Astrocyte of the spinal cord (primary cell): Measurements from ENCODE around the gene KRTAP5-1.

Experiments used
- DNase-seq: peaks from one replicate; pipeline ENCODE4 v3.0.0; 2011; ENCODE audit warnings: low read depth, low spot score
- H3K4me3 ChIP-seq: 2 replicates; pipeline ENCODE4 v1.5.1; 2011; ENCODE audit warnings: low read depth, mild to moderate bottlenecking, low read length, moderate library complexity
- CTCF ChIP-seq: IDR thresholded peaks from 2 replicates; pipeline ENCODE4 v1.5.1; 2012; ENCODE audit warnings: low read depth, mild to moderate bottlenecking, low read length, inconsistent platforms
- in situ Hi-C: cut with HindIII; loops from 2 replicates; pipeline ENCODE4 v1.10.0; 2017; ENCODE audit warnings: low sequenced_read_pairs

Gene KRTAP5-1

GRCh38 chr11:1574933-1575242 is 10.2 kb downstream of the KRTAP5-1 start:
- in situ Hi-C loops: no loop called here
- H3K4me3 ChIP-seq: no peak overlapping the region
- no peak for DNase-seq
- no peak for TF ChIP-seq CTCF

- in situ Hi-C loops: no loop called here
- DNase-seq: no peak
- H3K4me3 ChIP-seq: no peak overlapping the region
- peak; percentile 75 for TF ChIP-seq CTCF
Measured at GRCh38 chr11:1574238-1574932, 10.7 kb downstream of the KRTAP5-1 start.

GRCh38 chr11:1573903-1574237 is 11.2 kb downstream of the KRTAP5-1 start:
- TF ChIP-seq CTCF: no peak
- DNase-seq: no peak
- no peak overlapping the region for H3K4me3 ChIP-seq
- in situ Hi-C loops: no loop called here

GRCh38 chr11:1573077-1573902 is 11.8 kb downstream of the KRTAP5-1 start:
- in situ Hi-C loops: no loop called here
- DNase-seq: no peak
- H3K4me3 ChIP-seq: no peak overlapping the region
- TF ChIP-seq CTCF: no peak

- in situ Hi-C loops: no loop called here
- no peak for TF ChIP-seq CTCF
- peak; percentile 82 for DNase-seq
- peak within 1 kb of the TSS; percentile 49 for H3K4me3 ChIP-seq
Measured at GRCh38 chr11:1572197-1573076, 12.6 kb downstream of the KRTAP5-1 start, which contains the start of gene DUSP8. Gene DUSP8 (minus strand): TSS chr11:1572271. CDS start chr11:1565826, 6,445 bp downstream.

- no peak for TF ChIP-seq CTCF
- in situ Hi-C loops: no loop called here
- DNase-seq: no peak
- peak overlapping the region; percentile 49 for H3K4me3 ChIP-seq
Measured at GRCh38 chr11:1571760-1572196, 13.3 kb downstream of the KRTAP5-1 start.
